Measurements from ENCODE around the gene PEX16. TPM values are rescaled to one million over a fixed set of nuclear protein-coding genes. Genes with fewer than 3 reads are reported as not detected.

Gene PEX16
- total and polyA plus RNA-seq, 9 of the 15 experiments (the other 6 are each of a cell fraction or from before 2014, with no cell fraction given) = 1.5 to 43.9 (median 14.6) TPM

DNA sequence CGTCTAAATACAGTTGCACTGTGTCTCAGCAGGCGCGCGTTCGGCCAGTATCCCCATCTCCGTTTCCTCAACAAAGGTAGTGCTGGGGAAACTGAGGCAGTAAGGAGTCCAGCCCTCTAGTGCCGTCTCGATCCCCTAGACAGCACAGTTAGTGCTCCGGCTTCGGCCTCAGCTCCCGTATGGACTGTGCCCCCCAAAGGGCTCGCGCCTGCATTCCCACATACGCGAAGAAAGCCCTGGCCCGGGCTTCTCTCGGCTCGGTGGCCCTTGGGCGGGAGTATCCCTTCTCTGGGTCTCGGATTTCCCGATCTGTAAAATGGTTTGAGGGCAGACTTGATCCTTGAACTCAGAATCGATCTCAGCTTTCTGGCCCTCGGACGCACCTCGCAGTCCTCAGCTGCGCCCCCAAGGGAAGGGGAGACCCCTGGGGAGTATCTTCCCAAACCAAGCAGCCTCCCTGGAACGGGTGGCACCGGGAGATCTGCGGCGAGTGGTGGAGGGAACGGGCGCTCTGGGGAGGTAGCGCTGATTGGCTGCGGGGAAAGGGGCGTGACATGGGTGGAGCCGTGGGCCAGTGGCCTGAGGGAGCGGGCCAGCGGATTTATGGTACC is 759 bp upstream of the PEX16 start (continued):
- TF ChIP-seq, protein P1, sequence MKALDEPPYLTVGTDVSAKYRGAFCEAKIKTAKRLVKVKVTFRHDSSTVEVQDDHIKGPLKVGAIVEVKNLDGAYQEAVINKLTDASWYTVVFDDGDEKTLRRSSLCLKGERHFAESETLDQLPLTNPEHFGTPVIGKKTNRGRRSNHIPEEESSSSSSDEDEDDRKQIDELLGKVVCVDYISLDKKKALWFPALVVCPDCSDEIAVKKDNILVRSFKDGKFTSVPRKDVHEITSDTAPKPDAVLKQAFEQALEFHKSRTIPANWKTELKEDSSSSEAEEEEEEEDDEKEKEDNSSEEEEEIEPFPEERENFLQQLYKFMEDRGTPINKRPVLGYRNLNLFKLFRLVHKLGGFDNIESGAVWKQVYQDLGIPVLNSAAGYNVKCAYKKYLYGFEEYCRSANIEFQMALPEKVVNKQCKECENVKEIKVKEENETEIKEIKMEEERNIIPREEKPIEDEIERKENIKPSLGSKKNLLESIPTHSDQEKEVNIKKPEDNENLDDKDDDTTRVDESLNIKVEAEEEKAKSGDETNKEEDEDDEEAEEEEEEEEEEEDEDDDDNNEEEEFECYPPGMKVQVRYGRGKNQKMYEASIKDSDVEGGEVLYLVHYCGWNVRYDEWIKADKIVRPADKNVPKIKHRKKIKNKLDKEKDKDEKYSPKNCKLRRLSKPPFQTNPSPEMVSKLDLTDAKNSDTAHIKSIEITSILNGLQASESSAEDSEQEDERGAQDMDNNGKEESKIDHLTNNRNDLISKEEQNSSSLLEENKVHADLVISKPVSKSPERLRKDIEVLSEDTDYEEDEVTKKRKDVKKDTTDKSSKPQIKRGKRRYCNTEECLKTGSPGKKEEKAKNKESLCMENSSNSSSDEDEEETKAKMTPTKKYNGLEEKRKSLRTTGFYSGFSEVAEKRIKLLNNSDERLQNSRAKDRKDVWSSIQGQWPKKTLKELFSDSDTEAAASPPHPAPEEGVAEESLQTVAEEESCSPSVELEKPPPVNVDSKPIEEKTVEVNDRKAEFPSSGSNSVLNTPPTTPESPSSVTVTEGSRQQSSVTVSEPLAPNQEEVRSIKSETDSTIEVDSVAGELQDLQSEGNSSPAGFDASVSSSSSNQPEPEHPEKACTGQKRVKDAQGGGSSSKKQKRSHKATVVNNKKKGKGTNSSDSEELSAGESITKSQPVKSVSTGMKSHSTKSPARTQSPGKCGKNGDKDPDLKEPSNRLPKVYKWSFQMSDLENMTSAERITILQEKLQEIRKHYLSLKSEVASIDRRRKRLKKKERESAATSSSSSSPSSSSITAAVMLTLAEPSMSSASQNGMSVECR (CRISPR knock-in tag; IDR thresholded peaks at IDR 0.05) = peak; percentile 18
- TF ChIP-seq ZNF76 (CRISPR knock-in tag; IDR thresholded peaks at IDR 0.05; ENCODE audit: borderline replicate concordance) (no peak), SMARCA5 (IDR thresholded peaks at IDR 0.05) (no peak), SUPT5H (IDR thresholded peaks at IDR 0.05) (peak; percentile 67), ZNF41 (CRISPR knock-in tag; conservative IDR thresholded peaks at IDR 0.05) (no peak), CREM (IDR thresholded peaks at IDR 0.05; ENCODE audit: low read depth) (no peak), PHF21A (IDR thresholded peaks at IDR 0.05; ENCODE audit: borderline replicate concordance, low read depth) (no peak), TCF7 (IDR thresholded peaks at IDR 0.05; ENCODE audit: borderline replicate concordance) (no peak), SMARCA4 (IDR thresholded peaks at IDR 0.05) (no peak)
- TF ChIP-seq, protein P2, sequence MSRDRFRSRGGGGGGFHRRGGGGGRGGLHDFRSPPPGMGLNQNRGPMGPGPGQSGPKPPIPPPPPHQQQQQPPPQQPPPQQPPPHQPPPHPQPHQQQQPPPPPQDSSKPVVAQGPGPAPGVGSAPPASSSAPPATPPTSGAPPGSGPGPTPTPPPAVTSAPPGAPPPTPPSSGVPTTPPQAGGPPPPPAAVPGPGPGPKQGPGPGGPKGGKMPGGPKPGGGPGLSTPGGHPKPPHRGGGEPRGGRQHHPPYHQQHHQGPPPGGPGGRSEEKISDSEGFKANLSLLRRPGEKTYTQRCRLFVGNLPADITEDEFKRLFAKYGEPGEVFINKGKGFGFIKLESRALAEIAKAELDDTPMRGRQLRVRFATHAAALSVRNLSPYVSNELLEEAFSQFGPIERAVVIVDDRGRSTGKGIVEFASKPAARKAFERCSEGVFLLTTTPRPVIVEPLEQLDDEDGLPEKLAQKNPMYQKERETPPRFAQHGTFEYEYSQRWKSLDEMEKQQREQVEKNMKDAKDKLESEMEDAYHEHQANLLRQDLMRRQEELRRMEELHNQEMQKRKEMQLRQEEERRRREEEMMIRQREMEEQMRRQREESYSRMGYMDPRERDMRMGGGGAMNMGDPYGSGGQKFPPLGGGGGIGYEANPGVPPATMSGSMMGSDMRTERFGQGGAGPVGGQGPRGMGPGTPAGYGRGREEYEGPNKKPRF (IDR thresholded peaks at IDR 0.05; ENCODE audit: low read depth, low read length) = no peak
- TF ChIP-seq, protein P3, sequence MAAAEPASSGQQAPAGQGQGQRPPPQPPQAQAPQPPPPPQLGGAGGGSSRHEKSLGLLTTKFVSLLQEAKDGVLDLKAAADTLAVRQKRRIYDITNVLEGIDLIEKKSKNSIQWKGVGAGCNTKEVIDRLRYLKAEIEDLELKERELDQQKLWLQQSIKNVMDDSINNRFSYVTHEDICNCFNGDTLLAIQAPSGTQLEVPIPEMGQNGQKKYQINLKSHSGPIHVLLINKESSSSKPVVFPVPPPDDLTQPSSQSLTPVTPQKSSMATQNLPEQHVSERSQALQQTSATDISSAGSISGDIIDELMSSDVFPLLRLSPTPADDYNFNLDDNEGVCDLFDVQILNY (CRISPR knock-in tag; IDR thresholded peaks at IDR 0.05) = no peak
- TF ChIP-seq, protein P4, sequence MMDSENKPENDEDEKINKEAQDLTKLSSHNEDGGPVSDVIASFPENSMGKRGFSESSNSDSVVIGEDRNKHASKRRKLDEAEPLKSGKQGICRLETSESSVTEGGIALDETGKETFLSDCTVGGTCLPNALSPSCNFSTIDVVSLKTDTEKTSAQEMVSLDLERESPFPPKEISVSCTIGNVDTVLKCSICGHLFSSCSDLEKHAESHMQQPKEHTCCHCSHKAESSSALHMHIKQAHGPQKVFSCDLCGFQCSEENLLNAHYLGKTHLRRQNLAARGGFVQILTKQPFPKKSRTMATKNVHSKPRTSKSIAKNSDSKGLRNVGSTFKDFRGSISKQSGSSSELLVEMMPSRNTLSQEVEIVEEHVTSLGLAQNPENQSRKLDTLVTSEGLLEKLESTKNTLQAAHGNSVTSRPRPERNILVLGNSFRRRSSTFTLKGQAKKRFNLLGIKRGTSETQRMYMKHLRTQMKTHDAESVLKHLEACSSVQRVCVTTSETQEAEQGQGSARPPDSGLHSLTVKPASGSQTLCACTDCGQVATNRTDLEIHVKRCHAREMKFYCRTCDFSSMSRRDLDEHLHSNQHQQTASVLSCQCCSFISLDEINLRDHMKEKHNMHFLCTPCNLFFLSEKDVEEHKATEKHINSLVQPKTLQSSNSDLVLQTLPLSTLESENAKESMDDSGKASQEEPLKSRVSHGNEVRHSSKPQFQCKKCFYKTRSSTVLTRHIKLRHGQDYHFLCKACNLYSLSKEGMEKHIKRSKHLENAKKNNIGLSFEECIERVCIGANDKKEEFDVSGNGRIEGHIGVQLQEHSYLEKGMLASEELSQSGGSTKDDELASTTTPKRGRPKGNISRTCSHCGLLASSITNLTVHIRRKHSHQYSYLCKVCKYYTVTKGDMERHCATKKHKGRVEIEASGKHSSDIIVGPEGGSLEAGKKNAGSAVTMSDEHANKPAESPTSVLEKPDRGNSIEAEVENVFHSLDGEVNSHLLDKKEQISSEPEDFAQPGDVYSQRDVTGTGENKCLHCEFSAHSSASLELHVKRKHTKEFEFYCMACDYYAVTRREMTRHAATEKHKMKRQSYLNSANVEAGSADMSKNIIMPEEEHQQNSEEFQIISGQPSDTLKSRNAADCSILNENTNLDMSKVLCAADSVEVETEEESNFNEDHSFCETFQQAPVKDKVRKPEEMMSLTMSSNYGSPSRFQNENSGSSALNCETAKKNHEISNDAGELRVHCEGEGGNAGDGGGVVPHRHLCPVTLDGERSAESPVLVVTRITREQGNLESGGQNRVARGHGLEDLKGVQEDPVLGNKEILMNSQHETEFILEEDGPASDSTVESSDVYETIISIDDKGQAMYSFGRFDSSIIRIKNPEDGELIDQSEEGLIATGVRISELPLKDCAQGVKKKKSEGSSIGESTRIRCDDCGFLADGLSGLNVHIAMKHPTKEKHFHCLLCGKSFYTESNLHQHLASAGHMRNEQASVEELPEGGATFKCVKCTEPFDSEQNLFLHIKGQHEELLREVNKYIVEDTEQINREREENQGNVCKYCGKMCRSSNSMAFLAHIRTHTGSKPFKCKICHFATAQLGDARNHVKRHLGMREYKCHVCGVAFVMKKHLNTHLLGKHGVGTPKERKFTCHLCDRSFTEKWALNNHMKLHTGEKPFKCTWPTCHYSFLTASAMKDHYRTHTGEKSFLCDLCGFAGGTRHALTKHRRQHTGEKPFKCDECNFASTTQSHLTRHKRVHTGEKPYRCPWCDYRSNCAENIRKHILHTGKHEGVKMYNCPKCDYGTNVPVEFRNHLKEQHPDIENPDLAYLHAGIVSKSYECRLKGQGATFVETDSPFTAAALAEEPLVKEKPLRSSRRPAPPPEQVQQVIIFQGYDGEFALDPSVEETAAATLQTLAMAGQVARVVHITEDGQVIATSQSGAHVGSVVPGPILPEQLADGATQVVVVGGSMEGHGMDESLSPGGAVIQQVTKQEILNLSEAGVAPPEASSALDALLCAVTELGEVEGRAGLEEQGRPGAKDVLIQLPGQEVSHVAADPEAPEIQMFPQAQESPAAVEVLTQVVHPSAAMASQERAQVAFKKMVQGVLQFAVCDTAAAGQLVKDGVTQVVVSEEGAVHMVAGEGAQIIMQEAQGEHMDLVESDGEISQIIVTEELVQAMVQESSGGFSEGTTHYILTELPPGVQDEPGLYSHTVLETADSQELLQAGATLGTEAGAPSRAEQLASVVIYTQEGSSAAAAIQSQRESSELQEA (IDR thresholded peaks at IDR 0.05; ENCODE audit: low read depth) = no peak

All from K562 (cell line).